Measurements from ENCODE around the gene PRIM2.
"Not testable (repeated sequence)": the region's sequence is repeated elsewhere in the genome, so short reads cannot be mapped to it uniquely, and the experiment has no call there.

PRIM2 gene

DNA sequence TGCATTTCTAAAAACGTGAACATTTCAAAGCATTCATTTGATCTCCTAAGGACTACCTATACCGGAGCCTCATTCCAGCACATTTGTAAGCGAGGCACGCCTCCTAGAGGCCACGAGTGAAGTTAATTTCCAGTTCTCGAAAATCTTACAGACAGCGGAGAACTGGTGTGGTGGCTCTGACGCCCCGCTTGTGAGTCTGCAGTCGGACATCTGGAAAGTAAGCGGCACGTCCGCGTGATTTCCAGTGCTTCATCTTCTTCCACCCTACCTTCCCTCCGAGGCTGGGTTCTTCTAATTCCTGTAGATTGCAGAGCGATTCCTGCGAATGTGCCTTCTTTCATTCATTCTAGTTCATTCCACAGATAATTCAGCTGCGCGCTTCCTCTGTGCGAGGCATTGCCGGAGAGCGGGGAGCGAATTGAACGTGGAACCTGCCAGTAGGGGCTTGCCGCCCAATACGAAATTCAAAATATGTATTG is 810 bp upstream of the PRIM2 start:
- TF ChIP-seq, protein P1, sequence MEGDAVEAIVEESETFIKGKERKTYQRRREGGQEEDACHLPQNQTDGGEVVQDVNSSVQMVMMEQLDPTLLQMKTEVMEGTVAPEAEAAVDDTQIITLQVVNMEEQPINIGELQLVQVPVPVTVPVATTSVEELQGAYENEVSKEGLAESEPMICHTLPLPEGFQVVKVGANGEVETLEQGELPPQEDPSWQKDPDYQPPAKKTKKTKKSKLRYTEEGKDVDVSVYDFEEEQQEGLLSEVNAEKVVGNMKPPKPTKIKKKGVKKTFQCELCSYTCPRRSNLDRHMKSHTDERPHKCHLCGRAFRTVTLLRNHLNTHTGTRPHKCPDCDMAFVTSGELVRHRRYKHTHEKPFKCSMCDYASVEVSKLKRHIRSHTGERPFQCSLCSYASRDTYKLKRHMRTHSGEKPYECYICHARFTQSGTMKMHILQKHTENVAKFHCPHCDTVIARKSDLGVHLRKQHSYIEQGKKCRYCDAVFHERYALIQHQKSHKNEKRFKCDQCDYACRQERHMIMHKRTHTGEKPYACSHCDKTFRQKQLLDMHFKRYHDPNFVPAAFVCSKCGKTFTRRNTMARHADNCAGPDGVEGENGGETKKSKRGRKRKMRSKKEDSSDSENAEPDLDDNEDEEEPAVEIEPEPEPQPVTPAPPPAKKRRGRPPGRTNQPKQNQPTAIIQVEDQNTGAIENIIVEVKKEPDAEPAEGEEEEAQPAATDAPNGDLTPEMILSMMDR (IDR thresholded peaks at IDR 0.05; ENCODE audit: borderline replicate concordance, insufficient read depth, low read depth, low read length), result peak; percentile 62; the same call in 1 of the 2 replicates

DNA sequence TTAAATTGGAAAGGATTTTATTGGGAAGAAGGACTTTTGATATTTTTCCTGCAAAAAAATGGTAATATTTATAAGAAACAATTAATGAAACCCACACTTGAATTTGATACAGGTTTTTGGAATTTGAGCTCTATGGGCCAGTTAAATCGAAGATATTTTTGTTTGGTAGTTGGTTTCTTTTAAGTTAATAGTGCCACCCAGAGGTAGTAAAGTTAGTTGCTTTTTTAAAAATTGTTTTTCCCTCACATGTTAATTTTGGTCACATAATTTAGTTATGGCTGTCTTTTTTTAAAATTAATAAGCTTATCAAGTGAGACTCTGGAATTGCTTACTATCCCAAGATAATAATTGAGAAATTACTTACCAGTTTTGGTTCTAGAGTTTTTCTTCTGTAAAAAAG is 7.1 kb downstream of the PRIM2 start:
- TF ChIP-seq, protein P1 (IDR thresholded peaks at IDR 0.05; ENCODE audit: borderline replicate concordance, insufficient read depth, low read depth, low read length), result no peak
- H3K4me3 ChIP-seq (ENCODE audit: low read depth, low read length), result no peak overlapping the region

More for the DNA sequence above, 810 bp upstream of the PRIM2 start:
- H3K4me3 ChIP-seq (ENCODE audit: low read depth, low read length), result peak overlapping the region; percentile 53

DNA sequence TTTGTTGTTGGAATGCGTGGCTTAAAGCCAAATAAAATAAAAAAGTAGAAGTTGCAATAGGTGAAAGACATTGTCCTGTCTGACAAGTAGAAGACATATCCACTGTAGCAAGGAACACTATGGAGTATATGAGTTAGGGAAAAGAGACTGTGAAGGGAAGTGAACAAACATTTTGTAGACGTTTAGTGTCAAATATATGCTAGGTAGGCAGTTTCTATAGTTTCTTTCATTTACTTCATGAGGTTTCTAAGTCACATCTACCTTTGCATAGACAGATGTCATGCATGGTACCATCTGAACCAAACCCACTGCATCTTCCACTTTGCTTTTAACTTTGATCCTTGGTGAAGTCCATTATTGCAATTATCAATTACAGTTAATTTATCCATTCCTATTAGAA is 9.9 kb downstream of the PRIM2 start:
- no peak overlapping the region for H3K4me3 ChIP-seq (ENCODE audit: low read depth, low read length)
- TF ChIP-seq, protein P1 (IDR thresholded peaks at IDR 0.05; ENCODE audit: borderline replicate concordance, insufficient read depth, low read depth, low read length), result no peak

DNA sequence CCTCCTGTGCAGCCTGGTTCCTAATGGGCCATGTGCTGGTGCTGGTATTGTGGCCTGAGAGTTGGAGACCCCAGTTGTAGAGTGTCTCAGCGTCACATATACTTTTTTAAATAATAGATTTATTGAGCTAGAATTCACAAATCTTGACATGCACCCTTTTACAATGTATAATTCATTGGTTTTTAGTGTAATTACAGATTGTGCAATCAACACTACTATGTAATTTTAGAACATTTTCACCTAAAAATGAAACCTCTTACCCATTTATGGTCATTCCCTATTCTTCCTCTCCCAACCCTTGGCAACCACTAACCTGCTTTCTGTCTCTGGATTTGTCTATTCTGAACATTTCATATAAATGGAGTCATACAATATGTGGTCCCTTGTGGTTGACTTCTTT is 10.6 kb downstream of the PRIM2 start:
- TF ChIP-seq, protein P1 (IDR thresholded peaks at IDR 0.05; ENCODE audit: borderline replicate concordance, insufficient read depth, low read depth, low read length), result no peak

DNA sequence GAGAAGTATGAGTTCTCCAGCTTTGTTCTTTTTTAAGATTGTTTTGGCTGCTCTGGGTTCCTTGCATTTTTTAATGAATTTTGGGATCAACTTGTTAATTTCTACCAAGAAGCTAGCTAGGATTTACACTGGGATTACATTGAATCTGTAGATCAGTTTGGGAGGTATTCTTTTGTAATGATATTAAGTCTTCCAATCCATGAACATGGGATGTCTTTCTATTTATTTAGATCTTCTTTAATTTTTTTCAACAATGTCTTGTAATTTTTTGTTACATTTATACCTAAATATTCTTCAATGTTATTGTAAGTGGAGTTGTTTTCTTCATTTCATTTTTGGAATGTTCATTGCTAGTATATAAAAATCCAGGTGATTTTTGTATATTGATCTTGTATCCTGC is 12.5 kb downstream of the PRIM2 start:
- TF ChIP-seq, protein P1 (IDR thresholded peaks at IDR 0.05; ENCODE audit: borderline replicate concordance, insufficient read depth, low read depth, low read length), result no peak
- no peak overlapping the region for H3K4me3 ChIP-seq (ENCODE audit: low read depth, low read length)

More for the DNA sequence above, 10.6 kb downstream of the PRIM2 start:
- H3K4me3 ChIP-seq (ENCODE audit: low read depth, low read length), result no peak overlapping the region

DNA sequence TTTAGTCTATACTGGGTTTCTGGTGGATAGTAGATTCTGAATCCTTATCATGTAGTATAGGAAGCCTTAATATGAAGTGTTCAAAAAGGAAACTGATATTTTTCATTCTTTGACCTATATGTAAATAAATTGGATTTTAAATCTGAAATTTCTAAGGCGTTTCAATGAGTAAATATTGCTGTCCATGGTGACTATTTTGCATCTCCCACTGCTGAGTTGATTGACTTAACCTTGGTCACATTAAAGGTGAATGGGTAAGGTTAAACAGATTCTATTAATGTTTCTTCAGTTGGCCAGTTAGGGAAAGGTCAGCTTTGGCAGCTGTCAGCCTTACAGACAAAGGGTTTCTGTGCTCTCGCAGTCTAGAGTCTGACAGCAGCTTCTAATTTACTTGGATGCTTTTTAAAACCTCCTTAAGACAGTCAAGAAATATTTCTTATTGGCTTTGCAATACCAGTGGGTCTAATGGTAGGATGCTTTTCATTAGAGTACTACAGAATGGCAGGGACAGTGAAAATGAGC is 24.8 kb downstream of the PRIM2 start:
- H3K4me3 ChIP-seq (ENCODE audit: low read depth, low read length), result no peak overlapping the region
- TF ChIP-seq, protein P1 (IDR thresholded peaks at IDR 0.05; ENCODE audit: borderline replicate concordance, insufficient read depth, low read depth, low read length), result no peak

DNA sequence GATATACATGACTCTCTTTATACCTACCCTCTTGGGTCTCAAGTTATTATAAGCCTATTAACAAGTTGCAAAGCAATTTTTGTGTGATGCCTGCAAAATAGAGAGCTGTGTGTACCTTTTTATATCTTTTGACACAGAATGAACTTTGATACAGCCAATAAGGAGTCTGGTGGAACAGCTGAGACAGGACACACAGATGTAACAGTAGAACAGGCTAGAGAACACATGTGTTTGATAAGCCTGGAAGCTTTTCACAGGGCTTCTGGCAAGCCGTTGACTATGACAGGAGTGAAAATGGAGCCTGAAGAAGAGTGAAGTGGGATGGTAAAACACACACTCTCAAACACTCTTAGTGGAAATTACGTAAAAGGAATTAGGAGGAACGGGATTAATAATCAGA is 25.9 kb downstream of the PRIM2 start:
- H3K4me3 ChIP-seq (ENCODE audit: low read depth, low read length), result not testable (repeated sequence)

DNA sequence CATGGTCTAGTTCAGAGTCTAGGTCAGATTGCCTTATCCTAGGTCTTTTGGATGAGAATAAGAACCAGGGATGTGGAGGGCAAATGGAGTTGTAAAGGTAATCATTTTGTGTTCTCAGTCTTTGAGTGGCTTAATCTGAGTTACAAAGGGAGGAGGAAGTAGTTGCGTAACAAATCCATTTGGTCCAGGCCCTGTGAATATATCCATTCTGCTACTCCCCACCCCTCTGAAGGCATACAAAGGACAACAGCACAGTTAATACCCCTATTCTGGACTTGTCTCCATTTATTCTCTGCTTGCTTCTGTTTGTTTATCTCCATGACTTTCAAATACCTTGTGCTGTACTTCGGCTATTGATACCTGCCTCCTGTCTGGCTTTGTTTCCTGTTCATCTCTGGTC is 29.3 kb downstream of the PRIM2 start:
- H3K4me3 ChIP-seq (ENCODE audit: low read depth, low read length), result not testable (repeated sequence)

DNA sequence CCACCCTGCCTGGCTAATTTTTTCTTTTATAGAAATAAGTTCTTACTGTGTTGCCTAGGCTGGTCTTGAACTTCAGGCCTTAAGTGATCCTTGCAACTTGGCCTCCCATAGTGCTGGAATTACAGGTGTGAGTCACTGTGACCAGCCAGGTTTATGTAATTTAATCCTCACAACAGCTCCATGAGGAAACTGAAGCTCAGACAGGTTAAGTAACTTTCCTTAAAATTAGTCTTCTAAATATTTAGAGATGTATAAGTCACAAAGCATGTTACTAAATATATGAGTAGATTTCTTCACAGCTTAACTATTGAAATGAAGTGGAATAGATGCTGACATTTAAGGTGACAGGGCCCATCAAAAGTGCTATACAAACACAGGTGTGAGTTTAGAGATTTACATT is 30.2 kb downstream of the PRIM2 start:
- not testable (repeated sequence) for H3K4me3 ChIP-seq (ENCODE audit: low read depth, low read length)

DNA sequence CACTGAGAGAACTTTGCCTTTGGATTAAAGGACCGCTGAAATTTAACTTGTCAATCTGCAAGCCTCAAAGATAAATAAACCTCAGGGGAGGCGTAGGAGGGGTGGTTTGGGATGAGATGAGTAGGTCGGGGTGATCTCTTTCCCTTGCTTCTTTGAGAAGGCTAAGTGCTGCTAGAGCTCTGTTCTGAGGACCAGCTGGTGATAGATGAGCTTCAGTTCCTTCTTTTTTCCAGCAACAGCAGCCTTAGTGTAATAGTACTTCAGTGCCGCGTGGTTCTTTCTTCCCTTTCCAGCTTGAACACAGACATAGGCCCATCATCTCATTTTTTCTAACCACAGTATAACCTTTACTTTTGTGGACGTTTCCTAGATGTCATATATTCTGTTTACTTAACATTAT is 33.0 kb downstream of the PRIM2 start:
- H3K4me3 ChIP-seq (ENCODE audit: low read depth, low read length), result not testable (repeated sequence)

DNA sequence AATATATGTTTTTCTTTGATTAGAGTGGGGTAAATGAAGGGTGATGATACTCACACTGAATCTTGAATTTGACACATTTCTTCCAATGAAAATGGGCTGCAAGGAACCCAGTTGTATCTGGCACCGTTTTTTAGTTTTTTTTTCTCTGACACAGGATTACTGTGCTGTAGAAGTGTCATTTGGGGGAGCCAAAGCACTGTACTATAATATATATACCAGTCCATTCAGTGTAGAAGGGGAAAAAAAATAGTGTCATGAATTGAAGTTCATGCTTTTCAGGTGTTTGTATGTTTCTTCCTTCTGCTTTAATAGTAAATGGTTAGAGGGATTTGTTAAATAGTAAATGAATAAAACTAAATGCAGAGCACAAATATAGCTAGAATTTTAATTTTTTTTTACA is 35.2 kb downstream of the PRIM2 start:
- H3K4me3 ChIP-seq (ENCODE audit: low read depth, low read length), result not testable (repeated sequence)

DNA sequence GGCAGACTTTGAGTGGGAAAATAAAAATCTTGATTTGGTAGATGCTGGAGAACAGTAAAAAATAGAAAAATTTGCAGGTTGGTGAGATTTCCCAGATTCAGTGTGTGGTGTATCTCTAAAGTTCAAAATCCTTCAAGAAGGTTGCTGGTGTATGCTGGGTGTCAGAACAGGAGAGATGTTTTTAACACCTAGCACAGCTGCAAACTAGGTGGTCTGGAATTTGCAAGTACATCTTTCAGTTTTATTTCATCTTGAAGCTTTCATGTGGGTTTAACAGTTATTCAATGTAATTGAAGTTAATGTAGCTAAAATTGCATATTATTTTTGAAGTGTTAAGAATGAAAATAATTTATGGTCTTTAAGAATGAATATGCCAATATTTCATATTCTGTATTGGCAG is 40.9 kb downstream of the PRIM2 start:
- H3K4me3 ChIP-seq (ENCODE audit: low read depth, low read length), result not testable (repeated sequence)

DNA sequence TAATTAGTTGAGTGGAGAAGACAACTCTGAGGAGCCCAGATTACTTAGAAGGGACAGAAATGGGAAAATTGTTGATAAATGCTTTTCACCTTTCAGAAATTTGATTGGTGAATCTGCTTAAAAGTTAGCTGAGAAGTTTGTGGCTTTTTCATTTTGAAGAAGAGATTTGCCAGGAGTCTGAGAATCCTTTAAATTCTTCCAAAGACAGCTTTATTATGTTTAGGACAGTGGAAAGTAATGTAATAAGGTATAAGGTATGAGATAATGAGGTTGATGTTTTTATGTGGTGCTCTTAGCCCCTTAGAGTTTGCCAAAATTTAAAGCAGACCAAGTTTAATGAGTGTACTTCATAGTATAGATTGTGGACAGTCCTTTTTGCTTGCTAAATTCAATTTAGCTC is 42.3 kb downstream of the PRIM2 start:
- not testable (repeated sequence) for H3K4me3 ChIP-seq (ENCODE audit: low read depth, low read length)

Measured in GM12875 (cell line).